Activated T-cell treated with anti-CD3 and anti-CD28 coated beads, Interleukin-2, amount 50 U/mL, for 1 hour (primary cell): ENCODE data around the gene CD79B.
A peak's percentile ranks its signal among the peaks of the same experiment; 100 is the strongest.

Experiments used
- DNase-seq: peaks from one replicate; pipeline ENCODE4 v3.0.0-alpha.2; 2020

The CD79B gene

GRCh38 chr17:63950940-63951907, 19.1 kb upstream of the CD79B start:
- DNase-seq, result peak; percentile 48

GRCh38 chr17:63949576-63950250, 17.6 kb upstream of the CD79B start:
- no peak for DNase-seq

- DNase-seq, result no peak
Measured at GRCh38 chr17:63948521-63948920, 16.4 kb upstream of the CD79B start.

GRCh38 chr17:63947711-63948330, 15.7 kb upstream of the CD79B start:
- no peak for DNase-seq

- peak; percentile 64 for DNase-seq
Measured at GRCh38 chr17:63946440-63947363, 14.6 kb upstream of the CD79B start.

- no peak for DNase-seq
Measured at GRCh38 chr17:63945784-63946439, 13.8 kb upstream of the CD79B start.

GRCh38 chr17:63944736-63945499, 12.8 kb upstream of the CD79B start:
- no peak for DNase-seq

GRCh38 chr17:63943745-63944144, 11.6 kb upstream of the CD79B start:
- DNase-seq, result no peak

GRCh38 chr17:63942309-63942985, 10.3 kb upstream of the CD79B start:
- DNase-seq, result no peak

GRCh38 chr17:63941751-63942150, 9.6 kb upstream of the CD79B start:
- no peak for DNase-seq

GRCh38 chr17:63941162-63941561, 9.0 kb upstream of the CD79B start:
- no peak for DNase-seq

GRCh38 chr17:63940584-63940983, 8.5 kb upstream of the CD79B start:
- DNase-seq, result no peak

- DNase-seq, result no peak
Measured at GRCh38 chr17:63939884-63940283, 7.8 kb upstream of the CD79B start.

GRCh38 chr17:63939401-63939800, 7.3 kb upstream of the CD79B start:
- DNase-seq, result no peak

- DNase-seq, result no peak
Measured at GRCh38 chr17:63937920-63938319, 5.8 kb upstream of the CD79B start.

GRCh38 chr17:63937319-63937718, 5.2 kb upstream of the CD79B start:
- DNase-seq, result no peak

- DNase-seq, result no peak
Measured at GRCh38 chr17:63934183-63935112, 2.3 kb upstream of the CD79B start.

- no peak for DNase-seq
Measured at GRCh38 chr17:63933598-63933997, 1.5 kb upstream of the CD79B start.

GRCh38 chr17:63932721-63933120, 590 bp upstream of the CD79B start:
- no peak for DNase-seq
